Neural progenitor cell (in vitro differentiated cells): Measurements from ENCODE around the gene NELL2.

Experiments
- CTCF ChIP-seq: fragments of 200-600 bp; sonication (generic); IDR thresholded peaks from 2 replicates; pipeline ENCODE4 v1.5.1; 2017; ENCODE audit warnings: antibody characterized with exemption, mild to moderate bottlenecking
- EZH2 ChIP-seq: fragments of 200-600 bp; sonication (generic); IDR thresholded peaks from 2 replicates; pipeline ENCODE4 v1.6.1; 2017; ENCODE audit warnings: antibody characterized with exemption, mild to moderate bottlenecking, moderate library complexity

DNA sequence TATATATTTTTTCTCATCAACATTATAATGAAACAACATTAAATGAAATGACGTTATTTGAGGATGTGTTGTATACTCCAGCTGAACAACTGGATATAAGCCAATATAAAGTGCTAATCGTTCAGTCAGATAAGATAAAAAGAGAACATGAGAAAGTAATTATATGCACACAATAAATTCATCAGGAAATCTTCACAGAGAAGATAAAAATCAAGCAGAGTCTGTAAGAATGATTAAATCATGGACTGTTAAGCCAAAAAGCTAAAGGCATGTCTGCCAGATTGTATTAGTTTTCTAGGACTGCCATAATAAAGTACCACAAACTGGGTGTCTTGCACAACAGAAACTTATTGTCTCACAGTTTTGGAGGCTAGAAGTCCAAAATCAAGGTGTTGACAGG lies 178.6 kb downstream of the NELL2 start:
- TF ChIP-seq CTCF (no peak), EZH2 (no peak)
